ENCODE results near the gene RPP40.
"Not testable (repeated sequence)": the region's sequence is repeated elsewhere in the genome, so short reads cannot be mapped to it uniquely, and the experiment has no call there.

DNA sequence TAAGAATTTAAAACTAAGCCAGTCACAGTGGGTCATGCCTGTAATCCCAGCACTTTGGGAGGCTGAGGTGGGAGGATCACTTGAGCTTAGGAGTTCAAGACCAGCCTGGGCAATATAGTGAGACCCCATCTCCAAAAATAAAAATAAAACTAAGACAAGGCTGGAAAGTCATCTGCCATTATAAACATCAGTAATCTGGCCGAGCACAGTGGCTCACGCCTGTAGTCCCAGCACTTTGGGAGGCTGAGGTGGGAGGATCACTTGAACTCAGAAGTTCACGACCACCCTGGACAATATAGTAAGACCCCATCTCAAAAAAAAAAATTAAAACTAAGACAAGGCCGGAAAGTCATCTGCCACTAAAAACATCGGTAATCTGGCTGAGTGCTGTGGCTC is 1.2 kb upstream of the RPP40 start:
- TF ChIP-seq ZNF44 (CRISPR knock-in tag; IDR thresholded peaks at IDR 0.05); PCBP1 (IDR thresholded peaks at IDR 0.05; ENCODE audit: borderline replicate concordance, low read depth, low read length); SATB2 (CRISPR knock-in tag; IDR thresholded peaks at IDR 0.05); TCF7 (IDR thresholded peaks at IDR 0.05; ENCODE audit: low read depth); SP1 (IDR thresholded peaks at IDR 0.05); SP1 (CRISPR knock-in tag; IDR thresholded peaks at IDR 0.05); FOXP4 (CRISPR knock-in tag; IDR thresholded peaks at IDR 0.05); ZSCAN30 (CRISPR knock-in tag; IDR thresholded peaks at IDR 0.05); MAFK (conservative IDR thresholded peaks at IDR 0.05 in 1 of 2, IDR thresholded peaks at IDR 0.05 in 1 of 2; ENCODE audit: low read length in 2 of 2); MAX (IDR thresholded peaks at IDR 0.05); AHR (CRISPR knock-in tag; IDR thresholded peaks at IDR 0.05): not testable (repeated sequence)
- TF ChIP-seq, protein P1, sequence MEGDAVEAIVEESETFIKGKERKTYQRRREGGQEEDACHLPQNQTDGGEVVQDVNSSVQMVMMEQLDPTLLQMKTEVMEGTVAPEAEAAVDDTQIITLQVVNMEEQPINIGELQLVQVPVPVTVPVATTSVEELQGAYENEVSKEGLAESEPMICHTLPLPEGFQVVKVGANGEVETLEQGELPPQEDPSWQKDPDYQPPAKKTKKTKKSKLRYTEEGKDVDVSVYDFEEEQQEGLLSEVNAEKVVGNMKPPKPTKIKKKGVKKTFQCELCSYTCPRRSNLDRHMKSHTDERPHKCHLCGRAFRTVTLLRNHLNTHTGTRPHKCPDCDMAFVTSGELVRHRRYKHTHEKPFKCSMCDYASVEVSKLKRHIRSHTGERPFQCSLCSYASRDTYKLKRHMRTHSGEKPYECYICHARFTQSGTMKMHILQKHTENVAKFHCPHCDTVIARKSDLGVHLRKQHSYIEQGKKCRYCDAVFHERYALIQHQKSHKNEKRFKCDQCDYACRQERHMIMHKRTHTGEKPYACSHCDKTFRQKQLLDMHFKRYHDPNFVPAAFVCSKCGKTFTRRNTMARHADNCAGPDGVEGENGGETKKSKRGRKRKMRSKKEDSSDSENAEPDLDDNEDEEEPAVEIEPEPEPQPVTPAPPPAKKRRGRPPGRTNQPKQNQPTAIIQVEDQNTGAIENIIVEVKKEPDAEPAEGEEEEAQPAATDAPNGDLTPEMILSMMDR (CRISPR knock-in tag; IDR thresholded peaks at IDR 0.05): not testable (repeated sequence)
- TF ChIP-seq, protein P2, sequence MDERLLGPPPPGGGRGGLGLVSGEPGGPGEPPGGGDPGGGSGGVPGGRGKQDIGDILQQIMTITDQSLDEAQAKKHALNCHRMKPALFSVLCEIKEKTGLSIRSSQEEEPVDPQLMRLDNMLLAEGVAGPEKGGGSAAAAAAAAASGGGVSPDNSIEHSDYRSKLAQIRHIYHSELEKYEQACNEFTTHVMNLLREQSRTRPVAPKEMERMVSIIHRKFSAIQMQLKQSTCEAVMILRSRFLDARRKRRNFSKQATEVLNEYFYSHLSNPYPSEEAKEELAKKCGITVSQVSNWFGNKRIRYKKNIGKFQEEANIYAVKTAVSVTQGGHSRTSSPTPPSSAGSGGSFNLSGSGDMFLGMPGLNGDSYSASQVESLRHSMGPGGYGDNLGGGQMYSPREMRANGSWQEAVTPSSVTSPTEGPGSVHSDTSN (CRISPR knock-in tag; IDR thresholded peaks at IDR 0.05): not testable (repeated sequence)
